Astrocyte of the hippocampus (primary cell): ENCODE measurements around the gene MINDY4B.
"Not testable (repeated sequence)": the region's sequence is repeated elsewhere in the genome, so short reads cannot be mapped to it uniquely, and the experiment has no call there.

Experiments used
- DNase-seq: peaks from one replicate; pipeline ENCODE4 v3.0.0; 2011; ENCODE audit warnings: low read depth, low spot score

The MINDY4B gene

DNA sequence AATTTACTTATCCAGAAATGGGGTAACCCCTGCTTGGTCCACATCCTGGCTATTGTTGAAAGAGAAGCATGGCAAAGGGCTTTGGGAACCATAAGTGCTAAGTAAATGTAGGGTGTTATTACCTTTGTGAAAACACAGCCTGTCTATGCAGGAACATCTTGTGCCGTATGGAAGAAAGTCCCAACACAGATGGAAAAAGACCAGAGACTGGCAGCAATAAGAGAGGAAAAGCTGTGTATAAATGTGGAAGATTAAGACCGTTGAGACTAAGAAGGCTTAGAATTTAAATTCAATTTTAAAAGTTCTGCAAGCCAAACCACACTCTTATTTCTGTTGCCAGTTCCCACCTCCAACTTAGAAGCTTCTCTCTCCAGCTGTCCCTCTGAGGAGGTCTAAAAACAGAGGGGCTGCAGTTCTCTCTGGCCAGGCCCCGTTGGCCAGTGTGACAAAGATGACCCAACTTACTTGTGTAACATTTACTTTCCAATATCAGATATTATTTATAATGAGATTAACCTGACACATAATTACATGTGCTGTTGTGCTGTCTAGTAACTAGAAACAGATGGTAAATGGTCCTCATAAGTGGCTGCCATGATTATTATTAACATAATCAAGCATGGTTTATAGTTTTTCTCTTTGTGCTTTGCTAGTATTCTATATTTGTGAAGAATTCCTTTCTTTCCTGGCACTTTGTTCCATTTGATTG lies 7.0 kb downstream of the MINDY4B start:
- DNase-seq, result no peak

DNA sequence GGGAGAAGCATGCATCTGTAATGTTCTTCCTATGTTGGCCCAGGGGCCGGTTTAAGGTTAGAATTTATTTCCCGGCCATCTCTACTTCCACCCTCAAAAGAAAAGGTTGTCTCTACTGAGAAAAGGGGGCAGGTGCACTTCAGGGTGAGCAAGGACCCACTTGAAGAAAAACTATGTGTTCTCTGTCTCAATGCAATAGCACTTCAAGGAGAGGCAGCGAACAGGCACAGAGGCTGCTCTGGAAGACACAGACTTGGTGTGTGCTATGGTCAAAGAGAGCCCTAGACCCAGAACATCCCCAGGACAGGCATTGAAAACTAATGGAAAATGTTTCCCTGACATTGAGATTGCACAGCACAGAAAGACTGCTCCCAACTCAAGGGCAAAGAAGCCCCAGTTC lies 7.6 kb downstream of the MINDY4B start:
- DNase-seq, result no peak

- no peak for DNase-seq
Measured at GRCh38 chr3:150890831-150891230, 14.4 kb downstream of the MINDY4B start.

GRCh38 chr3:150890295-150890694 lies 14.9 kb downstream of the MINDY4B start:
- DNase-seq, result no peak

GRCh38 chr3:150889106-150889505 lies 16.1 kb downstream of the MINDY4B start:
- no peak for DNase-seq

- no peak for DNase-seq
Measured at GRCh38 chr3:150887031-150887430, 18.2 kb downstream of the MINDY4B start.

GRCh38 chr3:150885535-150885934 lies 19.7 kb downstream of the MINDY4B start:
- DNase-seq, result no peak

DNA sequence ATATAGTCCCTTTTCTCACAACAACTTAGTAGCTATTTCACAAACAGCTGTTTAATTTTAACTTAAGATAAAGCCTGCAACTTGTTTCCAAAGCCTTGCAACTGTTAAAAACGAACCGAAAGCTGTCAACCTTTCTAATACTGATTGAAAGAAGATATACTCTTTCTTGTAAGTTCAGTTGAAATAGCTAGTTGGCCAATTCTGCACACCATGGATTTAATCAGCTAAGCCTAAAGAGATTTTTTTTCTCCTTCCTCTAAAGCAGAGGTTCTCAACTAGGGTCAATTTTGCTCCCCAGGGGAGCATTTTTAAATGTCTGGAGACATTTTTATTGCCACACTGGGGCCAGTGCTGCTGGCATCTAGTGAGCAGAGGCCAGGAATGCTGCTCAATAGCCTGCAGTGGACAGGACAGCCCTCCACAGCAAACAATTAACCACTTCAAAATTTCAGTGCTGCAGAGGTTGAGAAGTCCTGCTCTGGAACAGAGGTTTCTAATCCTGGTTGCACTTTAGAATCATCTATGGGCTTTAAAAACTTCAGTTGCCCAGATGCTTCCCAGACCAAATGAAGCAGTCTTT lies 26.2 kb downstream of the MINDY4B start:
- DNase-seq, result no peak

- no peak for DNase-seq
Measured at GRCh38 chr3:150878290-150878689, 26.9 kb downstream of the MINDY4B start.

- DNase-seq, result no peak
Measured at GRCh38 chr3:150877303-150877702, 27.9 kb downstream of the MINDY4B start.

GRCh38 chr3:150876611-150877265 lies 28.5 kb downstream of the MINDY4B start:
- no peak for DNase-seq

GRCh38 chr3:150875548-150875947 lies 29.7 kb downstream of the MINDY4B start:
- no peak for DNase-seq

DNA sequence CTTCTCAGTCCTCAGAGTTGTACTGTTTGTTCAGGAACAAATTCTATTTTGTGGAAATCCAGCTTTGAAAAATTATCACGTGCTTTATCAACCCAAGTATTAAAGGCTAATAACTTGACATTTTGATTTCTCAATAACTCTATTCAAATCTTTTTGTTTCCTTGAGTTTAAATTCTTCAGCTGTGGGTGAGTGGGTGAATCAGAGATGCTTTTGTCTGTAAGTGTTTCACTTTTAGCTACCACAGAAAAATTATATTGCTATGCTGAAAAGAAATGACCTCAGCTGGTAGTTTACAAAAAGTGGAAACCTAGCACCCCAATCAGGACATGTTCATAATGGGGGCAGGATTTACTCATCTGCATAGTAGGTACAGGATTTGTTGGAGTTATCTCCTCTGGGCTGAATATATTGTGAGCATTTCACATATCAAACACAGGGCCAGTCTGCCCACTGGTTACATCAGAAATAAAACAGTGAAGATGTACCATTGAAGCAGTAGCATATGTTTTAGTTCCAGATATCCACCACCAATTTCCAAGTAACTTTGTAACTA lies 30.5 kb downstream of the MINDY4B start:
- DNase-seq, result no peak

- DNase-seq, result no peak
Measured at GRCh38 chr3:150871192-150871591, 34.0 kb downstream of the MINDY4B start.

GRCh38 chr3:150870406-150870805 lies 34.8 kb downstream of the MINDY4B start:
- peak; percentile 82 for DNase-seq

DNA sequence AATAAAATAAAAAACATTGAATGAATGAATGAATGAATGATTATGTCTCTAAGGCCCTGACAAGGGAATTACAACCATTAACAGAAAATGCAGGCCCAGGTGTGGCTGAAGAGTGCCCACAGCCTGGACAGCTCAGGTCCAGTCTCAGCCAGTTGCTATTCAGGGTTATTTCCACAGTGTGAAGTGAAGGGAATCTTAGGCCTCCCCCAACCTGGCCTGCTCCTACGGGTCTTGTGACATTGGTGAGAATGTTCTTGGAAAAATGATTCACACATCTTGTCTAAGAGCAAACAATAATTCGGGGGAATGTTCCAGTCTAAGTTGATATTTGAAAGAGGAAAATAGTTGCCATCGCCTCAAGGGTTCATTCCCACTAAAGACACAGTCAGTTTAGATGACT lies 37.0 kb downstream of the MINDY4B start:
- DNase-seq, result peak; percentile 20

GRCh38 chr3:150867434-150867833 lies 37.8 kb downstream of the MINDY4B start:
- DNase-seq, result no peak

DNA sequence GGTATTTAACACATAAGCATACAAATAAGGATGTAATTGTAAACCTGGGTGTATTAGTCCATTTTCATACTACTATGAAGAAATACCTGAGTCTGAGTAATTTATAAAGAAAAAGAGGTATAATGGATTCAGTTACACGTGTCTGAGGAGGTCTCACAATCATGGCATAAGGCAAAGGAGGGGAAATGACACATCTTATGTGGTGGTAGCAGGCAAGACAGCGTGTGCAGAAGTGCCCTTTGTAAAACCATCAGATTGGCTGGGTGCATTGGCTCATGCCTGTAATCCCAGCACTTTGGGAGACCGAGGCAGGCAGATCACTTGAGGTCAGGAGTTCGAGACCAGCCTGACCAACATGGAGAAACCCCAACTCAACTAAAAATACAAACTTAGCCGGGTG lies 41.3 kb downstream of the MINDY4B start:
- DNase-seq, result not testable (repeated sequence)

DNA sequence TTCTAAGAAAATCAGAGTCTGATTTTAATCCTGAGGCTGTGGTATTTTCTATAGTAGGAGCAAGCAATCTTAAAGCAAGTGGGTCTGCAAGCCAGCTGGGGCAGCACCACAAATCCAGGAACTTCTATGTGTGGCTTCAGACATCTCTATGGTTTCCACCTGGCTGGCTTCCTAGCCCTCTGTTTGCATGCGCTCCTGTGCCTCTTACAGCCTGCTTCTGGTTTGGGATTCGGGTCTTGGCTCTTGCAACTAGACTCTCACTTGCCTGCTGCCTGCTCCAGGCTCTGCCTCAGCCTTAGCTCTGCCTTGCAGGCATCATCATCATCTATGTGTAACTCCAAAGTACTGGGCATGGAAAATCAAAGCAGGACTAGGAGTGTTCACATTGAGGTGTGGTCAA lies 43.4 kb downstream of the MINDY4B start:
- no peak for DNase-seq

GRCh38 chr3:150857936-150858335 lies 47.3 kb downstream of the MINDY4B start:
- not testable (repeated sequence) for DNase-seq

- no peak for DNase-seq
Measured at GRCh38 chr3:150850191-150850590, 55.0 kb downstream of the MINDY4B start.

DNA sequence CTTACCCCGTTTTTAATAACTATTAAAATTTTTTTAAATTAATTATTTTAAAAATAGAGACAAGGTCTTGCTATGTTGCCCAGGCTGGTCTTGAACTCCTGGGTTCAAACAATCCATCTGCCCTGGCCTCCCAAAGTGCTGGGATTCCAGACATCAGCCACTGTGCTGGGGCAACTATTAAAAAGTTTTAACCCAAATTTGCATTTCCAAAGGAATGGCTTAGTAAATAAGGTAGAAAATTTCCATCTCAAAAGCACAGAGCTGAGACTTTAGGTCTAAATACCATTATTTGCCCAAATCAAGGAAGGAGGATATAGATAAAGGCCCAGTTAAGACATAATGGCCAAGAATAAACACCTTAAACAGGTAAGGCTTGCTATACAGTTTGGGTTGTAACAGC lies 56.4 kb downstream of the MINDY4B start:
- no peak for DNase-seq

DNA sequence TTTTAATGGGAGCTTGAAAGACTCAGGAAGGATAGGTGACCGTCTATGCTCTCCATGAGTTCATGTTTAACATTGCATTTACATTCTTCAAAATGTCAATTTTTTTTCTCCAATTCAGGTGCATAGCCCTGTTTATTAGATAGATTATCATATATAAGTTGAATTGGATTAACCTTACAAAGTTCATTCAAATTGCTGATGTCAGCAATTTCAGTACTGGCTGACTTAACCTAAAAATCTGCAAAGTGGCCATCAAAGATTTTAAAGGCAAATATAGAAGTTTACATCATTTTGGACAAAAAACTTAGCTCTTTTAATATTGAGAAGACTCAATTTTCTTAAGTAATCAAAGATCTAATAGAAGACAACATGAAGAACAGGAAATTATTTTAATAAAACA lies 57.8 kb downstream of the MINDY4B start:
- DNase-seq, result no peak
